ENCODE data around the gene SLBP. TPM values are rescaled to one million over a fixed set of nuclear protein-coding genes. Genes with fewer than 3 reads are reported as not detected.

The SLBP gene
- total and polyA plus RNA-seq, 2 donors (not counting 1 experiment from before 2014, with no cell fraction given) = 19.4 to 31.8 TPM

DNA sequence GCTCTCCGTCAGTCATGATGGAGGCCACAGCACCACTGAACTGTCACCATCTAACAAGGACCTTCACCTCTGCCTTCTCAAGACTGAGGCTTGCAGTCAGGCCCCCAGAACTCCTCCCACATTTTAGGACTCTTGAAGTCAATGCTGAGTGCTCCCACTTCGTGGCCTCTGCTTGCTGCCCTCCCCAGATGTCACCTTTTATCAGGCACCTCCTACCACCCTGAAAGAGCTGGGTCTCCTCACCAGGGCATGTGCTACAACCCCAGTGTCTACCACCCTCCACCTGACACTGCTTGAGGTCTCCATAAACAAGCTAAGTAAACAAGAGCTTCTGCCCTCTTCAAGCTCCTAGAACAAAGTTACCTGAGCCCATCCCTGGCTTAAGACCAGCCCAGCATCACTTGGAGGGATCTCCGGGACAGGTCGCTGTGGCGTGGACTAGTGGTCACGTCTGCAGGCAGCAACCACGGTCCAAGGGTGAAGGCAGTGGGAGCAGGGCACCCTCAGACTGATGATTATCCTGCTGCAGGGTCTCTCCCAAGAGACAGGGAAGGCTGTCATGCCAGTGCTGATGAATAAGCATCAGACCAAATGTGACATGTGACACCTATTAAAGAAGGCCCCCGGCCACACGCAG, 20.3 kb downstream of the SLBP start:
- WGBS (ENCODE audit: insufficient coverage) = 97% methylated on average over 9 of the region's 9 CpGs
- peaks cover 0 to 44% of the 10 kb centered on the region in 2 experiments for H3K36me3 ChIP-seq (replicated peaks in 1 of 2; ENCODE audit: control extremely low read depth in 1 of 2, control insufficient read depth in 1 of 2, extremely low read depth in 1 of 2, insufficient read depth in 2 of 2, low read length in 1 of 2)
- Mint-ChIP-seq H3K9me3 (ENCODE audit: insufficient read depth) (no peaks in the 10 kb centered on the region), H3K4me3 (no peak overlapping the region), H3K27ac (no peak overlapping the region), H3K27me3 (no peaks in the 10 kb centered on the region), H3K4me1 (peaks cover 4% of the 10 kb centered on the region)
- no peaks in the 10 kb centered on the region for H3K9me3 ChIP-seq (ENCODE audit: control extremely low read depth in 1 of 3, control insufficient read depth in 2 of 3, insufficient read depth in 1 of 3, low read length in 2 of 3)
- no peak overlapping the region for H2AFZ ChIP-seq (ENCODE audit: insufficient read depth, low read depth, low read length, poor library complexity, severe bottlenecking)
- H3K27ac ChIP-seq (ENCODE audit: low read length in 2 of 2) = no peak overlapping the region
- H3K27me3 ChIP-seq (replicated peaks in 1 of 4; ENCODE audit: control extremely low read depth in 1 of 4, control insufficient read depth in 3 of 4, insufficient read depth in 4 of 4, low read length in 3 of 4) = no peaks in the 10 kb centered on the region
- no peak overlapping the region for H3K4me2 ChIP-seq (replicated peaks; ENCODE audit: low read depth, low read length, poor library complexity, severe bottlenecking)
- no peak overlapping the region for H3K9ac ChIP-seq (ENCODE audit: low read length)
- intact Hi-C loops (cut with micrococcal nuclease) = no loop called here
- TF ChIP-seq, protein P1, sequence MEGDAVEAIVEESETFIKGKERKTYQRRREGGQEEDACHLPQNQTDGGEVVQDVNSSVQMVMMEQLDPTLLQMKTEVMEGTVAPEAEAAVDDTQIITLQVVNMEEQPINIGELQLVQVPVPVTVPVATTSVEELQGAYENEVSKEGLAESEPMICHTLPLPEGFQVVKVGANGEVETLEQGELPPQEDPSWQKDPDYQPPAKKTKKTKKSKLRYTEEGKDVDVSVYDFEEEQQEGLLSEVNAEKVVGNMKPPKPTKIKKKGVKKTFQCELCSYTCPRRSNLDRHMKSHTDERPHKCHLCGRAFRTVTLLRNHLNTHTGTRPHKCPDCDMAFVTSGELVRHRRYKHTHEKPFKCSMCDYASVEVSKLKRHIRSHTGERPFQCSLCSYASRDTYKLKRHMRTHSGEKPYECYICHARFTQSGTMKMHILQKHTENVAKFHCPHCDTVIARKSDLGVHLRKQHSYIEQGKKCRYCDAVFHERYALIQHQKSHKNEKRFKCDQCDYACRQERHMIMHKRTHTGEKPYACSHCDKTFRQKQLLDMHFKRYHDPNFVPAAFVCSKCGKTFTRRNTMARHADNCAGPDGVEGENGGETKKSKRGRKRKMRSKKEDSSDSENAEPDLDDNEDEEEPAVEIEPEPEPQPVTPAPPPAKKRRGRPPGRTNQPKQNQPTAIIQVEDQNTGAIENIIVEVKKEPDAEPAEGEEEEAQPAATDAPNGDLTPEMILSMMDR (IDR thresholded peaks at IDR 0.05) = no peak
- no peak for TF ChIP-seq EZH2 (IDR thresholded peaks at IDR 0.05; ENCODE audit: borderline replicate concordance, insufficient read depth, low read depth, low read length, poor library complexity, severe bottlenecking)
- H3K4me1 ChIP-seq (ENCODE audit: control insufficient read depth in 2 of 2, insufficient read depth in 2 of 2, low read length in 2 of 2) = no peaks in the 10 kb centered on the region
- peaks cover 17% of the 10 kb centered on the region for H3K79me2 ChIP-seq (ENCODE audit: control insufficient read depth, insufficient read depth, low read length)
- DNase-seq = no peak
- H4K20me1 ChIP-seq (ENCODE audit: control insufficient read depth, insufficient read depth, low read length, poor library complexity, severe bottlenecking) = no peaks in the 10 kb centered on the region
- POLR2A ChIA-PET = no interaction called here
- H3K4me3 ChIP-seq (ENCODE audit: control extremely low read depth in 1 of 5, extremely low read depth in 1 of 5, insufficient read depth in 1 of 5, low read depth in 2 of 5, low read length in 4 of 5) = no peak overlapping the region
- CTCF ChIA-PET = interaction anchor here (0.9 to 12.1 kb wide), 6 partner anchors 8 to 207 kb away, joined by 3 to 503 read pairs (median 25); partner anchors contain the start of genes FAM53A, SLBP, TACC3 and TMEM129
- no peak for ATAC-seq (ENCODE audit: low read depth)

DNA sequence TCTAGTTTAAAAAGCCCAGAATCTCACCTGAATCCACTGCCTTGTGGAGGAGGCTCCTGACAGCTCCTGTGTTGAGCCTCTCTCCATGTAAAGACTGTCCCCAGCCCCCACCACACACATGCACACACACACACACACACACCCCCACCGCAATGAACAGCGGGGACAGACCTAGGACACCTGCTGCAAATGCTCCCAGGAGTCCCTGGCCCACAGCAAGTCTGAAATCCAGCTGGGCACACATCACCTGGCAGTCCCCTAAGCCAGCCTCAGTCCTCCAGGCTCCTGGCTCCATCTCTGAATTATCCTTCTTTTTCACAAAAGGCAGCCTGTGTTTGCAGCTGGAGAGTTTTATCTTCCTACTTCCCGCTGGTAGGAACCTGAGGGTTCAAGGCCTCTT, 21.4 kb downstream of the SLBP start:
- Mint-ChIP-seq H3K9me3 (ENCODE audit: insufficient read depth) (no peaks in the 10 kb centered on the region), H3K27ac (no peak overlapping the region), H3K4me3 (no peak overlapping the region), H3K27me3 (no peaks in the 10 kb centered on the region), H3K4me1 (peaks cover 5% of the 10 kb centered on the region)
- no peaks in the 10 kb centered on the region for H3K27me3 ChIP-seq (replicated peaks in 1 of 4; ENCODE audit: control extremely low read depth in 1 of 4, control insufficient read depth in 3 of 4, insufficient read depth in 4 of 4, low read length in 3 of 4)
- H3K79me2 ChIP-seq (ENCODE audit: control insufficient read depth, insufficient read depth, low read length) = peaks cover 8% of the 10 kb centered on the region
- no peaks in the 10 kb centered on the region for H4K20me1 ChIP-seq (ENCODE audit: control insufficient read depth, insufficient read depth, low read length, poor library complexity, severe bottlenecking)
- H3K4me2 ChIP-seq (replicated peaks; ENCODE audit: low read depth, low read length, poor library complexity, severe bottlenecking) = no peak overlapping the region
- ChIA-PET CTCF (interaction anchor here (1.2 to 12.1 kb wide), 3 partner anchors 23 to 98 kb away, joined by 3 to 503 read pairs (median 75); partner anchors contain the start of genes SLBP, TACC3 and TMEM129), POLR2A (no interaction called here)
- peaks cover 0 to 37% of the 10 kb centered on the region in 2 experiments for H3K36me3 ChIP-seq (replicated peaks in 1 of 2; ENCODE audit: control extremely low read depth in 1 of 2, control insufficient read depth in 1 of 2, extremely low read depth in 1 of 2, insufficient read depth in 2 of 2, low read length in 1 of 2)
- H3K9me3 ChIP-seq (ENCODE audit: control extremely low read depth in 1 of 3, control insufficient read depth in 2 of 3, insufficient read depth in 1 of 3, low read length in 2 of 3) = no peaks in the 10 kb centered on the region
- ATAC-seq (ENCODE audit: low read depth) = no peak
- no peaks in the 10 kb centered on the region for H3K4me1 ChIP-seq (ENCODE audit: control insufficient read depth in 2 of 2, insufficient read depth in 2 of 2, low read length in 2 of 2)
- TF ChIP-seq, protein P1 (IDR thresholded peaks at IDR 0.05) = no peak
- no peak for TF ChIP-seq EZH2 (IDR thresholded peaks at IDR 0.05; ENCODE audit: borderline replicate concordance, insufficient read depth, low read depth, low read length, poor library complexity, severe bottlenecking)
- intact Hi-C loops (cut with micrococcal nuclease) = no loop called here
- H3K4me3 ChIP-seq (ENCODE audit: control extremely low read depth in 1 of 5, extremely low read depth in 1 of 5, insufficient read depth in 1 of 5, low read depth in 2 of 5, low read length in 4 of 5) = no peak overlapping the region
- no peak overlapping the region for H2AFZ ChIP-seq (ENCODE audit: insufficient read depth, low read depth, low read length, poor library complexity, severe bottlenecking)
- no peak overlapping the region for H3K9ac ChIP-seq (ENCODE audit: low read length)
- no peak overlapping the region for H3K27ac ChIP-seq (ENCODE audit: low read length in 2 of 2)
- DNase-seq = no peak
- WGBS (ENCODE audit: insufficient coverage) = 94% methylated on average over 2 of the region's 3 CpGs

All from B cell (primary cell).